Stimulated activated CD4-positive, alpha-beta T cell treated with anti-CD3 and anti-CD28 coated beads, TNF-alpha, amount 100 ng/mL, for 48 hours (primary cell): ENCODE measurements around the gene NFATC3.

Experiments used
- DNase-seq, 3 donors: peaks; one replicate each; pipeline ENCODE4 v3.0.0-alpha.2; 2020; ENCODE audit warnings: low read depth in 3 of 3

Gene NFATC3

GRCh38 chr16:68230176-68230571, 145.0 kb downstream of the NFATC3 start:
- DNase-seq = no peak

GRCh38 chr16:68230956-68231355, 145.8 kb downstream of the NFATC3 start:
- no peak for DNase-seq

- no peak for DNase-seq
Measured at GRCh38 chr16:68231384-68232136, 146.4 kb downstream of the NFATC3 start.

- no peak for DNase-seq
Measured at GRCh38 chr16:68232335-68232734, 147.2 kb downstream of the NFATC3 start.

- DNase-seq = no peak
Measured at GRCh38 chr16:68233085-68233834, 148.1 kb downstream of the NFATC3 start.

- no peak for DNase-seq
Measured at GRCh38 chr16:68233835-68234187, 148.6 kb downstream of the NFATC3 start.

- DNase-seq = no peak
Measured at GRCh38 chr16:68234188-68235107, 149.3 kb downstream of the NFATC3 start.

- DNase-seq = no peak
Measured at GRCh38 chr16:68235108-68235886, 150.1 kb downstream of the NFATC3 start.

GRCh38 chr16:68235887-68236136, 150.6 kb downstream of the NFATC3 start, which contains the start of gene ESRP2:
TSS of gene ESRP2 (minus strand) at chr16:68236127. CDS start at chr16:68236045, 82 bp downstream.
- DNase-seq = no peak

- peak in 1 of 3 donors; percentile 31 for DNase-seq
Measured at GRCh38 chr16:68236137-68236825, 151.1 kb downstream of the NFATC3 start.

- DNase-seq = no peak
Measured at GRCh38 chr16:68236826-68237242, 151.7 kb downstream of the NFATC3 start.

- peak; percentile 83 to 88 (median 86) for DNase-seq
Measured at GRCh38 chr16:68237243-68238028, 152.3 kb downstream of the NFATC3 start.

GRCh38 chr16:68238029-68238345, 152.8 kb downstream of the NFATC3 start:
- no peak for DNase-seq

- DNase-seq = no peak
Measured at GRCh38 chr16:68242085-68242484, 156.9 kb downstream of the NFATC3 start.

GRCh38 chr16:68242926-68243858, 158.0 kb downstream of the NFATC3 start:
- no peak for DNase-seq

GRCh38 chr16:68244481-68244902, 159.3 kb downstream of the NFATC3 start:
- DNase-seq = no peak

GRCh38 chr16:68244903-68245853, 160.0 kb downstream of the NFATC3 start, which contains the start of gene PLA2G15:
TSS of gene PLA2G15 (plus strand) at chr16:68245373. CDS start at chr16:68245427, 54 bp downstream.
- peak; percentile 93 to 98 (median 96) for DNase-seq

GRCh38 chr16:68246121-68246520, 161.0 kb downstream of the NFATC3 start:
- DNase-seq = no peak
